ENCODE results near the gene STXBP3. TPM values are rescaled to one million over a fixed set of nuclear protein-coding genes. Genes with fewer than 3 reads are reported as not detected.

The STXBP3 gene
- total and polyA plus RNA-seq, 2 of the 4 experiments (the other 2 are of a cell fraction), result 19.1 to 19.7 TPM

DNA sequence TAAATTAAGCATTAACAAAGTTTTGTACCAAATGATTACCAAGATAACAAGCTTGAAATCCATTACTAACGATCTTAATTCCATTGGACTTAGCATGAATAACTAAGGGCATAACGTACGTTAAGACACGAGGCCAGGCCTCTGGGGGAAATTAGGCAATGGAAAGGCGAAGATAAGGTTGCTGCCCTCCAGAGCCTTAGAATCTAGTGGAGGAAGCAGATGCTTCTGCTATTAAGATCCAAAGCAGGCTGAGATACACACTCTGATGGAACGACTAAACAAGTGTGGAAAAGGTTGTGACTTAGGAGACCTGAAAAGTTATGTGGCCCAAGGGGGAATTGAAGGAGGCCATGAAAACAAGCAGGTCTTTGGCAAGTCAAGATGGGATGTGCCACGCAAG is 104.5 kb downstream of the STXBP3 start:
- no peak overlapping the region for H4K91ac ChIP-seq (ENCODE audit: insufficient read depth, low read depth, low read length)
- no peaks in the 10 kb centered on the region for H3K9me1 ChIP-seq (ENCODE audit: insufficient read depth, low read length)
- in situ Hi-C loops (cut with MboI; ENCODE audit: low sequenced_read_pairs) (no loop called here), dilution Hi-C loops (cut with HindIII; ENCODE audit: low sequenced_read_pairs, unreplicated experiment) (no loop called here), intact Hi-C loops (cut with micrococcal nuclease) (no loop called here)
- no peak overlapping the region for H2BK5ac ChIP-seq (ENCODE audit: low read depth, low read length, poor library complexity, severe bottlenecking)
- no peak overlapping the region for H2AK9ac ChIP-seq (replicated peaks; ENCODE audit: low read depth, low read length, poor library complexity)
- H3K36me3 ChIP-seq (ENCODE audit: control insufficient read depth, insufficient read depth, low read length), result no peaks in the 10 kb centered on the region
- BruUV-seq (replicated peaks), result no TSS peak
- no peak overlapping the region for H3K23ac ChIP-seq (ENCODE audit: low read depth, low read length)
- no peak overlapping the region for H3K18ac ChIP-seq (ENCODE audit: low read depth, low read length)
- ChIA-PET CTCF (no interaction called here), POLR2A (ENCODE audit: unreplicated experiment) (no interaction called here)
- H3K4me1 ChIP-seq (ENCODE audit: control insufficient read depth, insufficient read depth, low read length), result peaks cover 2% of the 10 kb centered on the region
- 100% methylated on average over 4 of the region's 7 CpGs; no CpG with 5 or more reads in 1 of the 2 experiments for WGBS, 2 experiments (ENCODE audit: extremely low coverage in 2 of 2, insufficient read length in 1 of 2)
- H2BK15ac ChIP-seq (ENCODE audit: low read depth, low read length), result no peak overlapping the region
- no peaks in the 10 kb centered on the region for H3K9me3 ChIP-seq (ENCODE audit: control insufficient read depth, insufficient read depth, low read length)
- ATAC-seq (ENCODE audit: low read depth) (no peak), DNase-seq (no peak)
- no peak overlapping the region for H2BK20ac ChIP-seq (ENCODE audit: low read depth, low read length)
- no peak overlapping the region for H4K8ac ChIP-seq (ENCODE audit: low read depth in 2 of 2, low read length in 2 of 2)
- no peak overlapping the region for H3K56ac ChIP-seq (ENCODE audit: extremely low read depth, insufficient read depth, low read length)
- no peak overlapping the region for H3K4ac ChIP-seq (ENCODE audit: low read depth, low read length)
- H3K14ac ChIP-seq (replicated peaks; ENCODE audit: low read depth, low read length), result no peak overlapping the region
- H3K27ac ChIP-seq (ENCODE audit: insufficient read depth, low read length), result no peak overlapping the region
- H4K20me1 ChIP-seq (ENCODE audit: insufficient read depth, low read length), result no peaks in the 10 kb centered on the region
- H2AK5ac ChIP-seq (ENCODE audit: low read depth, low read length), result no peak overlapping the region
- H3K4me3 ChIP-seq (ENCODE audit: insufficient read depth, low read depth, low read length), result no peak overlapping the region
- H3K9ac ChIP-seq (ENCODE audit: low read depth, low read length), result no peak overlapping the region
- H3K79me1 ChIP-seq (ENCODE audit: low read depth in 1 of 2, low read length in 2 of 2), result no peaks in the 10 kb centered on the region
- H4K5ac ChIP-seq (ENCODE audit: low read depth, low read length), result no peak overlapping the region
- no peak overlapping the region for H2BK120ac ChIP-seq (ENCODE audit: low read depth, low read length)
- no peak overlapping the region for H3K4me2 ChIP-seq (ENCODE audit: low read depth, low read length)
- TF ChIP-seq RCOR1 (IDR thresholded peaks at IDR 0.05; ENCODE audit: insufficient replicate concordance, low read length) (no peak), RAD21 (IDR thresholded peaks at IDR 0.05; ENCODE audit: low read length) (no peak), MAZ (IDR thresholded peaks at IDR 0.05; ENCODE audit: borderline replicate concordance, low read depth, low read length) (no peak), RFX5 (IDR thresholded peaks at IDR 0.05; ENCODE audit: low read depth, low read length) (no peak), MXI1 (IDR thresholded peaks at IDR 0.05; ENCODE audit: borderline replicate concordance, low read depth, low read length) (no peak), CEBPB (IDR thresholded peaks at IDR 0.05; ENCODE audit: low read depth, low read length) (no peak), CTCF (conservative IDR thresholded peaks at IDR 0.05; ENCODE audit: low read depth, low read length) (no peak), POLR2A (IDR thresholded peaks at IDR 0.05; ENCODE audit: low read depth, low read length) (no peak), SMC3 (IDR thresholded peaks at IDR 0.05; ENCODE audit: low read depth, low read length) (no peak), CHD1 (IDR thresholded peaks at IDR 0.05; ENCODE audit: low read depth, low read length) (no peak)
- TF ChIP-seq, protein P1, sequence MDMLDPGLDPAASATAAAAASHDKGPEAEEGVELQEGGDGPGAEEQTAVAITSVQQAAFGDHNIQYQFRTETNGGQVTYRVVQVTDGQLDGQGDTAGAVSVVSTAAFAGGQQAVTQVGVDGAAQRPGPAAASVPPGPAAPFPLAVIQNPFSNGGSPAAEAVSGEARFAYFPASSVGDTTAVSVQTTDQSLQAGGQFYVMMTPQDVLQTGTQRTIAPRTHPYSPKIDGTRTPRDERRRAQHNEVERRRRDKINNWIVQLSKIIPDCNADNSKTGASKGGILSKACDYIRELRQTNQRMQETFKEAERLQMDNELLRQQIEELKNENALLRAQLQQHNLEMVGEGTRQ (IDR thresholded peaks at IDR 0.05; ENCODE audit: low read depth, low read length), result no peak
- TF ChIP-seq, protein P2, sequence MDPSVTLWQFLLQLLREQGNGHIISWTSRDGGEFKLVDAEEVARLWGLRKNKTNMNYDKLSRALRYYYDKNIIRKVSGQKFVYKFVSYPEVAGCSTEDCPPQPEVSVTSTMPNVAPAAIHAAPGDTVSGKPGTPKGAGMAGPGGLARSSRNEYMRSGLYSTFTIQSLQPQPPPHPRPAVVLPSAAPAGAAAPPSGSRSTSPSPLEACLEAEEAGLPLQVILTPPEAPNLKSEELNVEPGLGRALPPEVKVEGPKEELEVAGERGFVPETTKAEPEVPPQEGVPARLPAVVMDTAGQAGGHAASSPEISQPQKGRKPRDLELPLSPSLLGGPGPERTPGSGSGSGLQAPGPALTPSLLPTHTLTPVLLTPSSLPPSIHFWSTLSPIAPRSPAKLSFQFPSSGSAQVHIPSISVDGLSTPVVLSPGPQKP (IDR thresholded peaks at IDR 0.05; ENCODE audit: borderline replicate concordance, low read depth, low read length), result no peak
- H3K27me3 ChIP-seq (ENCODE audit: control insufficient read depth, insufficient read depth, low read length), result peaks cover 3% of the 10 kb centered on the region; the same call in 1 of the 2 replicates
- H2AFZ ChIP-seq (replicated peaks; ENCODE audit: low read length, poor library complexity), result no peak overlapping the region

Data from IMR-90 (cell line).